Uterus (tissue), 4 donors: ENCODE results near the gene PLAC8. TPM values are rescaled to one million over a fixed set of nuclear protein-coding genes. Genes with fewer than 3 reads are reported as not detected.

ENCODE experiments used
- DNase-seq, 2 donors: peaks; one replicate each; pipeline ENCODE4 v3.0.0-alpha.2; 2019 to 2020
- H3K27ac ChIP-seq, 2 donors: fragments of 200-600 bp; sonication (generic); 1 replicate in 1 of 2; 2 replicates in 1 of 2; pipeline ENCODE4 v1.5.1; 2016 to 2018
- H3K27me3 ChIP-seq, 2 donors: fragments of 200-600 bp; sonication (generic); one replicate each; pipeline ENCODE4 v1.5.1; 2018 to 2019; ENCODE audit warnings: control low read depth in 1 of 2
- H3K36me3 ChIP-seq, 2 donors: fragments of 200-600 bp; sonication (generic); one replicate each; pipeline ENCODE4 v1.5.1; 2019; ENCODE audit warnings: control low read depth in 1 of 2
- H3K4me1 ChIP-seq, 2 donors: fragments of 200-600 bp; sonication (generic); one replicate each; pipeline ENCODE4 v1.5.1; 2018 to 2019; ENCODE audit warnings: control low read depth in 1 of 2
- H3K4me3 ChIP-seq, 2 donors: fragments of 200-600 bp; sonication (generic); 1 replicate in 1 of 2; 2 replicates in 1 of 2; pipeline ENCODE4 v1.5.1; 2018 to 2019; ENCODE audit warnings: mild to moderate bottlenecking in 1 of 2
- H3K9me3 ChIP-seq, 2 donors: fragments of 200-600 bp; sonication (generic); one replicate each; pipeline ENCODE4 v1.5.1; 2019; ENCODE audit warnings: control low read depth in 1 of 2
- POLR2A ChIP-seq, 2 donors: fragments of 450-650 bp; IDR thresholded peaks; one replicate each; pipeline ENCODE4 v1.6.1; 2016; ENCODE audit warnings: antibody characterized with exemption in 2 of 2, mild to moderate bottlenecking in 1 of 2, moderate library complexity in 1 of 2
- intact Hi-C: fragments of 100-400 bp; cut with DNase I; formaldehyde crosslinking; loops from one replicate; pipeline ENCODE4 v1.15.1; 2023; ENCODE audit warnings: low total_unique reads
- total RNA-seq, 4 donors: library from RNA; depleted of rRNA in 3 of 4; stranded (reverse); fragments of >200 nt in 3 of 4; gene quantifications; one replicate each; pipeline versions ENCODE4 v1.1.0 to v1.2.4, GENCODE V29; 2014 to 2023
- TF ChIP-seq, protein P1 (sequence below), 4 experiments: fragments of 200-600 bp in 2 of 4; fragments of 450-650 bp in 2 of 4; sonication (generic) in 2 of 4; IDR thresholded peaks; one replicate each; pipeline ENCODE4 v1.5.1; 2016 to 2019; ENCODE audit warnings: antibody characterized with exemption in 4 of 4, mild to moderate bottlenecking in 2 of 4, moderate library complexity in 1 of 4
- donor health status: DM: yes; HTN: yes; CAD: no.

PLAC8 gene
- total RNA-seq, 4 donors from 2014 or later = 0.51 to 6.3 (median 2.6) TPM; not detected in 1

DNA sequence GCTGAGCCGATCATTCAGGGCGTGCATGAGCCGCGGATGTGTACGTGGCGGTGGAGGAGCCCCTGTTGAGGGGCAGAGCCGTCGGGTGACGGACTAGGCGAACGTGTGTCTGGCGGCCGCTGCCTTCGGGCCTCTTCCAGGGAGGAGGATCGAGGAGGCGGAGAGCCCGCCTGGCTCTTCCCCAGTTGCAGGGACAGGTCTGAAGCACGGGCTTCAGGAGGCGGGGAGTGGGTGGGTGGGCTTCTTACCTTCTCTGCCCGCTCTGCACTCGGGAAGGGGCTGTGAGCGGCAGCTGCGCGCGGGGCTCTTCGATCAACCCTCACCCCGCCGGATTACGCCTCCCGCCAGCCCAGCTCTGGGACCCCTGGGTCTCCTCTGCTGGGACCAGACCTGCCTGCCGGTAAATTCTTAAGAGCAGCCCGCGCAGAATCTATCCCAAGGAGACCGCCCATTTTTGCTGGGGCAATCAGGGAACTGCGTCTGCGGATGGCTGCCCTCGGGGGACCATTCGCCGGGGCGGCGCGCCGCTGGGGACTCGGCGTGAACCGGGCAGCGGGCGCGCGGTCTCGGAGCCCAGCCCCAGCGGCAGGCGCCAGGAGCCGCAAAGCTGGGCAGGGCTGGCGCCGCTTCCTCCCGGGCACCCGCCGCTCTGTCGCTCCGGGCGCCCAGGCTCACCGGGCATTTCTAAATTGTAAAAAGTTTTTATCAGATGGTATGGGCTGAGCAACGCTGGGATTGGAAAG is 4.9 kb downstream of the PLAC8 start:
- H3K36me3 ChIP-seq = no peaks in the 10 kb centered on the region
- DNase-seq = peak in 1 of 2 donors; percentile 18

DNA sequence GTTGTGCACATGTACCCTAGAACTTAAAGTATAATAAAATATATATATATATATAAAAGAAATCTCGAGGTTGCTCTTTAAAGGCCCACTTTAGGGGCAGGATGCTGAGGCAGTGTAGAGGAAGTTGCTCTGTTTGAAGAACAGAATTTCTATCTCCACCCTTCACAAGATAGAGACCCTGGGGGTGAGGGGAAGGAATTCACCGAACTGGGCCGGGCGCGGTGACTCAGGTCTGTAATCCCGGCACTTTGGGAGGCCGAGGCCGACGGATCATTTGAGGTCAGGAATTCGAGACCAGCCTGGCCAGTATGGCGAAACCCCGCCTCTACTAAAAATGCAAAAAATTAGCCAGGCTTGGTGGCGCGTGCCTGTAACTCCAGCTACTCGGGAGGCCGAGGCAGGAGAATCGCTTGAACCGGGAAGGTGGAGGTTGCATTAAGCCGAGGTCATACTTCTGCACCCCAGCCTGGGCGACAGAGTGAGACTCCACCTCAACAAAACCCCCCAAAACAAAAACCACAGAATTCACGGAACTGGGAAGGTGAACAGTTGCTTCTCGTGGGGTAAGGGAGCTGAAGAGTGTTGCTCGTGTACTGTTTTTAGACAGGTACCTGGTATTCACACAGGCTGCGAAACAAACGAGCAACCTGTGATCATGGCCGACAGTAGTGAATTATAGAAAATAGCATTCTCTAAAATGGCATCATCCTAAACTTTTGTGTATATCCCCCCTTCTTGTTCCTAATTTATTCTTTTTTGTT is 6.2 kb downstream of the PLAC8 start:
- intact Hi-C loops = no loop called here
- Histone ChIP-seq H3K9me3 (no peaks in the 10 kb centered on the region), H3K27ac (no peak overlapping the region), H3K27me3 (no peaks in the 10 kb centered on the region), H3K36me3 (no peaks in the 10 kb centered on the region), H3K4me1 (no peaks in the 10 kb centered on the region), H3K4me3 (no peak overlapping the region)
- TF ChIP-seq, protein P1, sequence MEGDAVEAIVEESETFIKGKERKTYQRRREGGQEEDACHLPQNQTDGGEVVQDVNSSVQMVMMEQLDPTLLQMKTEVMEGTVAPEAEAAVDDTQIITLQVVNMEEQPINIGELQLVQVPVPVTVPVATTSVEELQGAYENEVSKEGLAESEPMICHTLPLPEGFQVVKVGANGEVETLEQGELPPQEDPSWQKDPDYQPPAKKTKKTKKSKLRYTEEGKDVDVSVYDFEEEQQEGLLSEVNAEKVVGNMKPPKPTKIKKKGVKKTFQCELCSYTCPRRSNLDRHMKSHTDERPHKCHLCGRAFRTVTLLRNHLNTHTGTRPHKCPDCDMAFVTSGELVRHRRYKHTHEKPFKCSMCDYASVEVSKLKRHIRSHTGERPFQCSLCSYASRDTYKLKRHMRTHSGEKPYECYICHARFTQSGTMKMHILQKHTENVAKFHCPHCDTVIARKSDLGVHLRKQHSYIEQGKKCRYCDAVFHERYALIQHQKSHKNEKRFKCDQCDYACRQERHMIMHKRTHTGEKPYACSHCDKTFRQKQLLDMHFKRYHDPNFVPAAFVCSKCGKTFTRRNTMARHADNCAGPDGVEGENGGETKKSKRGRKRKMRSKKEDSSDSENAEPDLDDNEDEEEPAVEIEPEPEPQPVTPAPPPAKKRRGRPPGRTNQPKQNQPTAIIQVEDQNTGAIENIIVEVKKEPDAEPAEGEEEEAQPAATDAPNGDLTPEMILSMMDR (IDR thresholded peaks at IDR 0.05) = no peak
- no peak for TF ChIP-seq POLR2A (IDR thresholded peaks at IDR 0.05)
- no peak for DNase-seq

More for the DNA sequence above, 4.9 kb downstream of the PLAC8 start:
- Histone ChIP-seq H3K4me3 (peak overlapping the region; percentile 31 to 48), H3K9me3 (no peaks in the 10 kb centered on the region), H3K4me1 (no peaks in the 10 kb centered on the region), H3K27ac (peak overlapping the region; percentile 33 to 64), H3K27me3 (no peaks in the 10 kb centered on the region)
- intact Hi-C loops = no loop called here
- TF ChIP-seq, protein P1 (IDR thresholded peaks at IDR 0.05) = no peak
- no peak for TF ChIP-seq POLR2A (IDR thresholded peaks at IDR 0.05)

DNA sequence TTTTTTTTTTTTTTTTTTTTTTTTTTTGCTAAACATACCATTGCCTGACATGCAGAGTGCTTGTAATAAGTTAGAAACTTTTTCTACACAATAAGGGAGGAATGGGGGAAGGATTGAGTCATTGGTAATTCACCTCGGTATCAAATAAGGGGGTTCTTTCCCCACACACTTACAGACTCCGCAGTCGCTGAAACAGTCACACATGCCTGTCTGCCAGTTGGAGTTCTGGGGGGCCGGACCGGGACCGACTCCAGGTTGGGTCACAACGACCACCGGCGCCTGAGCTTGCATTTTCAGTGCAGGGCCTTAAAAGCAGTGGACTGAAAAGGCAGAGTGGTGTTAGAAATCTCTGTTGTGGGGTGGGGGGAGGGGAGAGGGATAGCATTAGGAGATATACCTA is 6.9 kb downstream of the PLAC8 start:
- H3K27me3 ChIP-seq = no peaks in the 10 kb centered on the region
- H3K27ac ChIP-seq = no peak overlapping the region
- H3K36me3 ChIP-seq = no peaks in the 10 kb centered on the region
- intact Hi-C loops = no loop called here
- TF ChIP-seq, protein P1 (IDR thresholded peaks at IDR 0.05) = no peak
- no peak for TF ChIP-seq POLR2A (IDR thresholded peaks at IDR 0.05)
- no peak for DNase-seq
- H3K4me1 ChIP-seq = no peaks in the 10 kb centered on the region
- no peaks in the 10 kb centered on the region for H3K9me3 ChIP-seq
- H3K4me3 ChIP-seq = no peak overlapping the region

DNA sequence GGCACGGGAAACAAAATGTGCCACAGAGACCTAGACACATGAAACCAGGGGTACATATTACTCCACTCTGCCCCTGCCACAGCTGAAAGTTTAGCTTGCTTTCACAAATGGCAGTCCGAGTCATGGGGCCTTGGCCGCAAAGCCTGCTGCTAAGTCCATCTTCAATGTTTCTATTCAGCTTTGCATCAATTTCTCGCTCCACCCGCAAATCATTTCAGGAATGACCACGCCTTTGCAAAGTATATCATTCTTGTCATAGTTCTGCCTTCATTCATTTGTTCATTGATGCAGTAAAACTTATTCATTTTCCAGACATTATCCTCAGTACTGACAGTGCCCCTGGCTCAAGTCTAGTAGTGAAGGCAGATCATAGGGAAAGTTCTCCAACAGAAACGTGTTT is 9.5 kb downstream of the PLAC8 start:
- Histone ChIP-seq H3K4me1 (no peaks in the 10 kb centered on the region), H3K27me3 (no peaks in the 10 kb centered on the region), H3K27ac (no peak overlapping the region), H3K4me3 (no peak overlapping the region), H3K36me3 (no peaks in the 10 kb centered on the region), H3K9me3 (no peaks in the 10 kb centered on the region)
- TF ChIP-seq, protein P1 (IDR thresholded peaks at IDR 0.05) = no peak
- TF ChIP-seq POLR2A (IDR thresholded peaks at IDR 0.05) = no peak
- DNase-seq = no peak
- intact Hi-C loops = no loop called here

DNA sequence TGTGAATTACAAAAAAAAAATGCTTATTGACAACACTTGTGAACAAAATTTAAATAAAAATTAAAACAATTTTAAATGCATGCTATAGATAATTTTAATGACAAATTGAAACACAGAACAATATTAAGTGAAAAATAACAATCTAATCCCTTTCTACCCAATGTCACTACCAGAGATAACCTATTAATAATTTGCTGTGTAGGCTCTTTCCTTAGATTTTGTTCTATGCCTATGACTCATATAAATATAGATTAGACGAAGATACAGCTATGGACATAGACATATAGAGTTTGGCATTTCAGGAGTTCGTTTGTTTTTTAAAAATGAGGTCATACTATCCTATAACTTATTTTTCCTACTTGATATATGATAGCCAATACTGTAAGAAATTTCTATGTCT is 18.1 kb downstream of the PLAC8 start:
- H3K27ac ChIP-seq = no peak overlapping the region
- H3K36me3 ChIP-seq = no peaks in the 10 kb centered on the region
- intact Hi-C loops = no loop called here
- no peaks in the 10 kb centered on the region for H3K27me3 ChIP-seq
- H3K4me3 ChIP-seq = no peak overlapping the region
- DNase-seq = no peak
- no peaks in the 10 kb centered on the region for H3K9me3 ChIP-seq
- no peaks in the 10 kb centered on the region for H3K4me1 ChIP-seq
- TF ChIP-seq, protein P1 (IDR thresholded peaks at IDR 0.05) = no peak
- TF ChIP-seq POLR2A (IDR thresholded peaks at IDR 0.05) = no peak
